ENCODE data around the gene ZNF420.

The ZNF420 gene

GRCh38 chr19:37160153-37160552 lies 81.9 kb downstream of the ZNF420 start:
- no peak for DNase-seq

GRCh38 chr19:37165635-37166034 lies 87.4 kb downstream of the ZNF420 start:
- DNase-seq: no peak

- peak; percentile 97 for DNase-seq
Measured at GRCh38 chr19:37172368-37173366, 94.4 kb downstream of the ZNF420 start, which contains the start of gene ZNF585A. ZNF585A (minus strand) TSS chr19:37172695; CDS start chr19:37169910, 2,785 bp downstream.
